CD4-positive, alpha-beta T cell (primary cell): ENCODE measurements around the gene ACTA2. TPM values are rescaled to one million over a fixed set of nuclear protein-coding genes. Genes with fewer than 3 reads are reported as not detected.

Experiments used
- ATAC-seq: fragments of 200-7000 bp; cut with Tn5 transposase; one replicate; pipeline ENCODE4 v1.10.0; 2022; ENCODE audit warnings: mild to moderate bottlenecking; ENCODE audit not compliant: poor library complexity
- CTCF ChIA-PET: fragments of 350-600 bp; sonication (Branson Sonifier 250); formaldehyde crosslinking; loops from one replicate; lab custom pipeline; 2021; ENCODE audit warnings: antibody characterized with exemption, inconsistent platforms; lab: Charles Lee
- POLR2A ChIA-PET: fragments of 350-600 bp; sonication (Branson Sonifier 250); formaldehyde crosslinking; loops from one replicate; lab custom pipeline; 2021; ENCODE audit warnings: antibody characterized with exemption, inconsistent platforms; lab: Charles Lee
- DNase-seq, 14 experiments: peaks; one replicate each; pipeline ENCODE4 v3.0.0-alpha.2; 2013 to 2020; ENCODE audit warnings: mixed read lengths in 2 of 14
- H3K27ac ChIP-seq, 2 donors: one replicate each; pipeline versions ENCODE4 v1.5.1 to v1.7.0; 2013; ENCODE audit warnings: low read length in 2 of 2, low read depth in 1 of 2, mild to moderate bottlenecking in 1 of 2
- H3K27me3 ChIP-seq, 2 experiments: 1 replicate in 1 of 2; 2 replicates in 1 of 2; pipeline versions ENCODE4 v1.6.1 to v1.7.0; 2013; ENCODE audit warnings: low read length in 2 of 2, control low read depth in 1 of 2, mild to moderate bottlenecking in 1 of 2, moderate library complexity in 1 of 2; ENCODE audit not compliant: insufficient read depth in 2 of 2, control insufficient read depth in 1 of 2
- H3K36me3 ChIP-seq: one replicate; pipeline ENCODE4 v1.6.1; 2013; ENCODE audit warnings: low read length, control low read depth; ENCODE audit not compliant: insufficient read depth
- H3K4me1 ChIP-seq: one replicate; pipeline ENCODE4 v1.6.1; 2013; ENCODE audit warnings: low read length, control low read depth; ENCODE audit not compliant: insufficient read depth
- H3K4me3 ChIP-seq: one replicate; pipeline ENCODE4 v1.5.1; 2013; ENCODE audit warnings: mild to moderate bottlenecking, low read length, moderate library complexity
- H3K9me3 ChIP-seq, 2 experiments: 1 replicate in 1 of 2; 2 replicates in 1 of 2; pipeline versions ENCODE4 v1.6.1 to v1.7.0; 2013; ENCODE audit warnings: low read length in 2 of 2, mild to moderate bottlenecking in 2 of 2, control low read depth in 1 of 2, moderate library complexity in 1 of 2; ENCODE audit not compliant: control insufficient read depth in 1 of 2, insufficient read depth in 1 of 2
- H3K27ac Mint-ChIP-seq: one replicate; pipeline ENCODE4 v1.8.0; 2020; ENCODE audit warnings: mixed read lengths
- H3K27me3 Mint-ChIP-seq: one replicate; pipeline ENCODE4 v1.8.0; 2021; ENCODE audit warnings: mixed read lengths
- H3K36me3 Mint-ChIP-seq: one replicate; pipeline ENCODE4 v1.8.0; 2021; ENCODE audit warnings: low read depth, mixed read lengths
- H3K4me1 Mint-ChIP-seq: one replicate; pipeline ENCODE4 v1.8.0; 2021; ENCODE audit warnings: low read depth, mixed read lengths
- H3K4me3 Mint-ChIP-seq: one replicate; pipeline ENCODE4 v1.8.0; 2020; ENCODE audit warnings: mild to moderate bottlenecking, mixed read lengths
- H3K9me3 Mint-ChIP-seq: one replicate; pipeline ENCODE4 v1.8.0; 2020; ENCODE audit warnings: mixed read lengths
- intact Hi-C, 2 experiments: fragments of 100-400 bp; cut with DNase I in 1 of 2; cut with micrococcal nuclease in 1 of 2; formaldehyde crosslinking; loops; one replicate each; pipeline versions ENCODE4 v1.15.1 to v1.9.0; 2023 to 2025; cut with DNase I, micrococcal nuclease
- total RNA-seq, 174 experiments: library from RNA in 2 of 174; stranded (reverse) in 2 of 174; gene quantifications; one replicate each; pipeline ENCODE4 v1.2.3 and lab custom pipeline; 2021 to 2026
- TF ChIP-seq, protein P1 (sequence below): fragments of 200-600 bp; IDR thresholded peaks from one replicate; pipeline ENCODE4 v1.8.0; 2022; ENCODE audit warnings: antibody characterized with exemption, mild to moderate bottlenecking

Gene ACTA2
- total RNA-seq, 2 experiments from 2014 or later: 1.8 to 2.1 TPM

DNA sequence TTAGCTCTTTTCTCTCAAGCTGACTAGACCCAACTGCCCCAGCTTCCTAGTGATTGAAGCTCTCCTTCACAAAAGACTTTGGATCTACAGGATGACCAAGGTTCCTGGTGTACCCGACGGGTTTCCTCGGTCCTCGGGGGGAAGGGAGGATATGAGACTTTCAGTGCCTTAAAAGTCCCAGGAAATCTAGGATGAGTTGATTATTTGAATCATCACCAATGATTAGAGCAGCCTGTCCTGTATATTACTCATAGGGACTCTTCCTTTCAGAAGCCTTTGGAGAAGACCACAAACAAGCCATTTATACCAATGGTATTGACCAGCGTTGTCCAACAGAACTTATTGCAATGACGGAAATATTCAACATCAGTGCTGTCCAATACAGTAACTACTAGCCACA is 6.1 kb upstream of the ACTA2 start:
- H3K4me3 ChIP-seq: no peak overlapping the region
- H3K27me3 ChIP-seq: no peaks in the 10 kb centered on the region
- TF ChIP-seq, protein P1, sequence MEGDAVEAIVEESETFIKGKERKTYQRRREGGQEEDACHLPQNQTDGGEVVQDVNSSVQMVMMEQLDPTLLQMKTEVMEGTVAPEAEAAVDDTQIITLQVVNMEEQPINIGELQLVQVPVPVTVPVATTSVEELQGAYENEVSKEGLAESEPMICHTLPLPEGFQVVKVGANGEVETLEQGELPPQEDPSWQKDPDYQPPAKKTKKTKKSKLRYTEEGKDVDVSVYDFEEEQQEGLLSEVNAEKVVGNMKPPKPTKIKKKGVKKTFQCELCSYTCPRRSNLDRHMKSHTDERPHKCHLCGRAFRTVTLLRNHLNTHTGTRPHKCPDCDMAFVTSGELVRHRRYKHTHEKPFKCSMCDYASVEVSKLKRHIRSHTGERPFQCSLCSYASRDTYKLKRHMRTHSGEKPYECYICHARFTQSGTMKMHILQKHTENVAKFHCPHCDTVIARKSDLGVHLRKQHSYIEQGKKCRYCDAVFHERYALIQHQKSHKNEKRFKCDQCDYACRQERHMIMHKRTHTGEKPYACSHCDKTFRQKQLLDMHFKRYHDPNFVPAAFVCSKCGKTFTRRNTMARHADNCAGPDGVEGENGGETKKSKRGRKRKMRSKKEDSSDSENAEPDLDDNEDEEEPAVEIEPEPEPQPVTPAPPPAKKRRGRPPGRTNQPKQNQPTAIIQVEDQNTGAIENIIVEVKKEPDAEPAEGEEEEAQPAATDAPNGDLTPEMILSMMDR: no peak
- no peak overlapping the region for H3K27ac Mint-ChIP-seq
- no peak overlapping the region for H3K4me3 Mint-ChIP-seq
- CTCF ChIA-PET: no interaction called here
- no peaks in the 10 kb centered on the region for H3K9me3 Mint-ChIP-seq
- no peaks in the 10 kb centered on the region for H3K9me3 ChIP-seq
- ATAC-seq (no peak), DNase-seq (no peak)
- no peak overlapping the region for H3K27ac ChIP-seq
- no peaks in the 10 kb centered on the region for H3K36me3 Mint-ChIP-seq
- H3K4me1 ChIP-seq: peaks cover 7% of the 10 kb centered on the region
- intact Hi-C loops: no loop called here
- H3K27me3 Mint-ChIP-seq: no peaks in the 10 kb centered on the region
- POLR2A ChIA-PET: no interaction called here
- peaks cover 32% of the 10 kb centered on the region for H3K4me1 Mint-ChIP-seq
- no peaks in the 10 kb centered on the region for H3K36me3 ChIP-seq

GRCh38 chr10:88957381-88957780 is 4.8 kb upstream of the ACTA2 start:
- intact Hi-C loops: no loop called here
- peaks cover 4% of the 10 kb centered on the region for H3K4me1 ChIP-seq
- no peak for ATAC-seq
- no peaks in the 10 kb centered on the region for H3K27me3 ChIP-seq
- DNase-seq: no peak
- no peaks in the 10 kb centered on the region for H3K9me3 Mint-ChIP-seq
- peaks cover 23% of the 10 kb centered on the region for H3K4me1 Mint-ChIP-seq
- no peaks in the 10 kb centered on the region for H3K36me3 ChIP-seq
- no peaks in the 10 kb centered on the region for H3K9me3 ChIP-seq
- POLR2A ChIA-PET: interaction anchor here (0.8 kb wide), 1 partner anchor 14 kb away, joined by 3 read pairs; no protein-coding TSS in a partner anchor
- no peak overlapping the region for H3K4me3 ChIP-seq
- no peak overlapping the region for H3K4me3 Mint-ChIP-seq
- TF ChIP-seq, protein P1: no peak
- no peak overlapping the region for H3K27ac Mint-ChIP-seq
- H3K27me3 Mint-ChIP-seq: no peaks in the 10 kb centered on the region
- CTCF ChIA-PET: interaction anchor here (1.2 kb wide), 1 partner anchor 44 kb away, joined by 3 read pairs; no protein-coding TSS in a partner anchor
- H3K36me3 Mint-ChIP-seq: no peaks in the 10 kb centered on the region
- H3K27ac ChIP-seq: no peak overlapping the region

DNA sequence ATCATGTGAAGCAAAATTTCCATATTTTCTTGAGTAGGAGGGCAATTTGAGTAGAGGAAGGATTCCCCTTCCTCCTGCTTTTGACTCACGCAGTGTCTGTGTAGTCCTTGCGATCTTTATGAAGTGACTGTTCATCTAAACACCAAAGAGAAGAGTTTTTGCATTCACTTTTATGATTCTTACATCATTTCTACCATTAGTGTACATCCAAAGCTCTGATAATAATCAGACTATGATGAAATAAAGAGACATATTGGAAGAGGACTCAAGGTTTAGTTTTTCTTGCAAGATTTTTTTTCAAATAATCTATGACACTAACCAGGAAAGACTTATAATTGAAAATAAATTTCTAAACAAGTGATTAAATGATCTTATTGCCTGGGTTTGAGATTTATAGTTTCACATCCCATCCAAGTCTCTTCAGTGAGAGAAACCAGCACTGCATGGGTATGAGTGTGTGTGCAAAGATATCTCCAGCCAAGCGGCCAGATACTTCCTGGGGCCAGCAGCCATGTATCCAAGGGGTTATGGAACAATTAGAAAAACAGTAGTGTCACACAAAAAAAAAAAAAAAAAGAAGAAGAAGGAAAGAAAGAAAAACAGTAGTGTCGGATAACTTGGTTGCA is 2.0 kb upstream of the ACTA2 start:
- Mint-ChIP-seq H3K36me3 (peaks cover 6% of the 10 kb centered on the region), H3K9me3 (no peaks in the 10 kb centered on the region), H3K27me3 (no peaks in the 10 kb centered on the region), H3K4me1 (no peaks in the 10 kb centered on the region), H3K4me3 (no peak overlapping the region), H3K27ac (no peak overlapping the region)
- Histone ChIP-seq H3K4me3 (no peak overlapping the region), H3K27me3 (no peaks in the 10 kb centered on the region), H3K27ac (no peak overlapping the region), H3K9me3 (no peaks in the 10 kb centered on the region), H3K4me1 (no peaks in the 10 kb centered on the region), H3K36me3 (no peaks in the 10 kb centered on the region)
- DNase-seq (no peak), ATAC-seq (no peak)
- POLR2A ChIA-PET: interaction anchor here (0.6 kb wide), 2 partner anchors 96 to 131 kb away, joined by 3 read pairs; no protein-coding TSS in a partner anchor
- CTCF ChIA-PET: interaction anchor here (0.6 kb wide), 1 partner anchor 108 kb away, joined by 3 read pairs; no protein-coding TSS in a partner anchor
- intact Hi-C loops: no loop called here
- TF ChIP-seq, protein P1: no peak
